Activated T-cell treated with anti-CD3 and anti-CD28 coated beads, Interleukin-2, amount 50 U/mL, for 1 hour (primary cell): ENCODE results near the gene ALKBH3.

Source experiments
- DNase-seq: peaks from one replicate; pipeline ENCODE4 v3.0.0-alpha.2; 2020

Gene ALKBH3

GRCh38 chr11:43943372-43943930 is 62.8 kb downstream of the ALKBH3 start:
- no peak for DNase-seq

- no peak for DNase-seq
Measured at GRCh38 chr11:43943931-43944751, 63.5 kb downstream of the ALKBH3 start.

GRCh38 chr11:43944761-43945311 is 64.2 kb downstream of the ALKBH3 start:
- DNase-seq, result peak; percentile 57

GRCh38 chr11:43947003-43947500 is 66.4 kb downstream of the ALKBH3 start:
- DNase-seq, result no peak

GRCh38 chr11:43947815-43948214 is 67.2 kb downstream of the ALKBH3 start:
- no peak for DNase-seq

GRCh38 chr11:43948341-43949225 is 68.0 kb downstream of the ALKBH3 start:
- DNase-seq, result no peak

GRCh38 chr11:43950311-43950855 is 69.8 kb downstream of the ALKBH3 start:
- no peak for DNase-seq

- DNase-seq, result no peak
Measured at GRCh38 chr11:43951231-43951630, 70.6 kb downstream of the ALKBH3 start.

GRCh38 chr11:43952020-43952400 is 71.4 kb downstream of the ALKBH3 start:
- no peak for DNase-seq

GRCh38 chr11:43952401-43953342 is 72.0 kb downstream of the ALKBH3 start:
- DNase-seq, result no peak

- DNase-seq, result no peak
Measured at GRCh38 chr11:43953521-43953920, 72.9 kb downstream of the ALKBH3 start.

- no peak for DNase-seq
Measured at GRCh38 chr11:43954241-43954640, 73.6 kb downstream of the ALKBH3 start.

- DNase-seq, result no peak
Measured at GRCh38 chr11:43955381-43956118, 74.9 kb downstream of the ALKBH3 start.

GRCh38 chr11:43957571-43957970 is 76.9 kb downstream of the ALKBH3 start:
- DNase-seq, result no peak

- no peak for DNase-seq
Measured at GRCh38 chr11:43959321-43959995, 78.8 kb downstream of the ALKBH3 start.

GRCh38 chr11:43962383-43963278 is 82.0 kb downstream of the ALKBH3 start:
- DNase-seq, result no peak

GRCh38 chr11:43963279-43963620 is 82.6 kb downstream of the ALKBH3 start:
- DNase-seq, result no peak

- no peak for DNase-seq
Measured at GRCh38 chr11:43967661-43968060, 87.0 kb downstream of the ALKBH3 start.

GRCh38 chr11:43968719-43969118 is 88.1 kb downstream of the ALKBH3 start:
- no peak for DNase-seq
